B cell (primary cell): ENCODE measurements around the gene EPHA2. TPM values are rescaled to one million over a fixed set of nuclear protein-coding genes. Genes with fewer than 3 reads are reported as not detected.

Experiments
- ATAC-seq: fragments of 200-7000 bp; cut with Tn5 transposase; one replicate; pipeline ENCODE4 v1.10.0; 2021; ENCODE audit warnings: low read depth, mild to moderate bottlenecking, moderate number of reproducible peaks, moderate library complexity
- CTCF ChIA-PET: fragments of 350-600 bp; sonication (Branson Sonifier 250); formaldehyde crosslinking; loops from one replicate; lab custom pipeline; 2021; ENCODE audit warnings: antibody characterized with exemption, inconsistent platforms; lab: Charles Lee
- POLR2A ChIA-PET: fragments of 350-600 bp; sonication (Branson Sonifier 250); formaldehyde crosslinking; loops from one replicate; lab custom pipeline; 2021; ENCODE audit warnings: antibody characterized with exemption; lab: Charles Lee
- DNase-seq: peaks from one replicate; pipeline ENCODE4 v3.0.0; 2013
- H2AFZ ChIP-seq: 2 replicates; pipeline ENCODE4 v1.6.1; 2012; ENCODE audit warnings: mild to moderate bottlenecking, low read depth, low read length; ENCODE audit not compliant: insufficient read depth, poor library complexity, severe bottlenecking
- H3K27ac ChIP-seq, 2 donors: 1 replicate in 1 of 2; 2 replicates in 1 of 2; pipeline ENCODE4 v1.5.1; 2012 to 2013; ENCODE audit warnings: low read length in 2 of 2, mild to moderate bottlenecking in 2 of 2, moderate library complexity in 1 of 2
- H3K27me3 ChIP-seq, 4 experiments: fragments of 200-600 bp in 1 of 4; sonication (generic) in 1 of 4; replicated peaks in 1 of 4; 1 replicate in 2 of 4; 2 replicates in 2 of 4; pipeline versions ENCODE4 v1.6.1 to v1.7.0; 2013 to 2016; ENCODE audit warnings: low read length in 3 of 4, mild to moderate bottlenecking in 2 of 4, mixed read lengths in 1 of 4, moderate library complexity in 1 of 4; ENCODE audit not compliant: insufficient read depth in 4 of 4, control insufficient read depth in 3 of 4; ENCODE audit errors: control extremely low read depth in 1 of 4
- H3K36me3 ChIP-seq, 2 experiments: replicated peaks in 1 of 2; 1 replicate in 1 of 2; 2 replicates in 1 of 2; pipeline versions ENCODE4 v1.6.1 to v1.7.1; 2013; ENCODE audit warnings: low read length in 1 of 2; ENCODE audit not compliant: insufficient read depth in 2 of 2, control insufficient read depth in 1 of 2; ENCODE audit errors: control extremely low read depth in 1 of 2, extremely low read depth in 1 of 2
- H3K4me1 ChIP-seq, 2 donors: fragments of 200-600 bp in 1 of 2; sonication (generic) in 1 of 2; 1 replicate in 1 of 2; 2 replicates in 1 of 2; pipeline versions ENCODE4 v1.5.1 to v1.6.1; 2013 to 2017; ENCODE audit warnings: low read length in 2 of 2; ENCODE audit not compliant: control insufficient read depth in 2 of 2, insufficient read depth in 2 of 2
- H3K4me2 ChIP-seq: replicated peaks from 2 replicates; pipeline ENCODE3; 2012; ENCODE audit warnings: mild to moderate bottlenecking, low read depth, low read length; ENCODE audit not compliant: poor library complexity, severe bottlenecking
- H3K4me3 ChIP-seq, 5 experiments: fragments of 200-600 bp in 1 of 5; sonication (generic) in 1 of 5; 1 replicate in 3 of 5; 2 replicates in 2 of 5; pipeline versions ENCODE4 v1.5.1 to v1.7.0; 2011 to 2016; ENCODE audit warnings: low read length in 4 of 5, mild to moderate bottlenecking in 4 of 5, low read depth in 2 of 5, control low read depth in 1 of 5, moderate library complexity in 1 of 5; ENCODE audit not compliant: insufficient read depth in 1 of 5; ENCODE audit errors: control extremely low read depth in 1 of 5, extremely low read depth in 1 of 5
- H3K79me2 ChIP-seq: fragments of 200-600 bp; sonication (generic); one replicate; pipeline ENCODE4 v1.6.0; 2016; ENCODE audit warnings: low read length; ENCODE audit not compliant: control insufficient read depth, insufficient read depth
- H3K9ac ChIP-seq: fragments of 200-600 bp; sonication (generic); 2 replicates; pipeline ENCODE4 v1.6.1; 2017; ENCODE audit warnings: mild to moderate bottlenecking, low read length, moderate library complexity
- H3K9me3 ChIP-seq, 3 donors: one replicate each; pipeline versions ENCODE4 v1.6.1 to v1.7.1; 2013; ENCODE audit warnings: low read length in 2 of 3; ENCODE audit not compliant: control insufficient read depth in 2 of 3, insufficient read depth in 1 of 3; ENCODE audit errors: control extremely low read depth in 1 of 3
- H4K20me1 ChIP-seq: 2 replicates; pipeline ENCODE4 v1.6.0; 2012; ENCODE audit warnings: mild to moderate bottlenecking, low read length; ENCODE audit not compliant: insufficient read depth, control insufficient read depth, poor library complexity, severe bottlenecking
- H3K27ac Mint-ChIP-seq: one replicate; pipeline ENCODE4 v1.8.0; 2021; ENCODE audit warnings: mixed read lengths
- H3K27me3 Mint-ChIP-seq: one replicate; pipeline ENCODE4 v1.8.0; 2021; ENCODE audit warnings: mixed read lengths
- H3K4me1 Mint-ChIP-seq: one replicate; pipeline ENCODE4 v1.8.0; 2021; ENCODE audit warnings: mixed read lengths
- H3K4me3 Mint-ChIP-seq: one replicate; pipeline ENCODE4 v1.8.0; 2021; ENCODE audit warnings: mixed read lengths
- H3K9me3 Mint-ChIP-seq: one replicate; pipeline ENCODE4 v1.8.0; 2022; ENCODE audit warnings: mixed read lengths; ENCODE audit not compliant: insufficient read depth
- CTCF ChIP-seq: fragments of 200-600 bp; IDR thresholded peaks from one replicate; pipeline ENCODE4 v1.8.0; 2022; ENCODE audit warnings: antibody characterized with exemption, mild to moderate bottlenecking
- EZH2 ChIP-seq: IDR thresholded peaks from 2 replicates; pipeline ENCODE4 v1.6.1; 2012; ENCODE audit warnings: borderline replicate concordance, low read depth, mild to moderate bottlenecking, moderate library complexity, low read length; ENCODE audit not compliant: insufficient read depth, poor library complexity, severe bottlenecking
- WGBS: methylation state at CpG from one replicate; pipeline ENCODE4 v1.1.5; 2013; ENCODE audit warnings: missing lambda C conversion rate; ENCODE audit not compliant: insufficient coverage; 5-methylcytosine and 5-hydroxymethylcytosine counted together
- intact Hi-C: fragments of 100-400 bp; cut with micrococcal nuclease; formaldehyde crosslinking; loops from one replicate; pipeline ENCODE4 v1.10.0; 2022
- polyA plus RNA-seq: library from polyadenylated mRNA; depleted of rRNA; stranded (reverse); fragments of >200 nt; gene quantifications from 2 replicates; pipeline ENCODE4 v1.2.3, GENCODE V29; 2012
- total RNA-seq, 2 donors: library from RNA; stranded (reverse); fragments of 120-200 nt in 1 of 2; gene quantifications; 1 replicate in 1 of 2; 2 replicates in 1 of 2; pipeline versions ENCODE4 v1.2.3 to v1.2.4, GENCODE V29; 2013 to 2022

The EPHA2 gene
- total and polyA plus RNA-seq, 2 donors (not counting 1 experiment from before 2014, with no cell fraction given): 0.12 TPM; not detected in 1

- ATAC-seq (no peak), DNase-seq (no peak)
- Histone ChIP-seq H2AFZ (no peak overlapping the region), H3K4me3 (no peak overlapping the region), H3K27me3 (peaks cover 0 to 26% (median 9%) of the 10 kb centered on the region in 4 experiments), H3K9me3 (no peaks in the 10 kb centered on the region), H3K4me1 (peaks cover 5 to 7% of the 10 kb centered on the region in 2 donors), H3K27ac (no peak overlapping the region), H3K36me3 (no peaks in the 10 kb centered on the region), H3K4me2 (no peak overlapping the region), H3K79me2 (no peaks in the 10 kb centered on the region), H4K20me1 (no peaks in the 10 kb centered on the region), H3K9ac (no peak overlapping the region)
- H3K27me3 Mint-ChIP-seq: peaks cover 18% of the 10 kb centered on the region
- H3K9me3 Mint-ChIP-seq: no peaks in the 10 kb centered on the region
- WGBS: 56% methylated on average over 6 of the region's 6 CpGs
- POLR2A ChIA-PET: interaction anchor here (0.6 to 0.7 kb wide), 2 partner anchors 95 to 110 kb away, joined by 3 to 5 read pairs; no protein-coding TSS in a partner anchor
- no peak overlapping the region for H3K27ac Mint-ChIP-seq
- H3K4me3 Mint-ChIP-seq: no peak overlapping the region
- intact Hi-C loops: no loop called here
- H3K4me1 Mint-ChIP-seq: peaks cover 2% of the 10 kb centered on the region
- CTCF ChIA-PET: interaction anchor here (2.0 to 12.1 kb wide), 3 partner anchors 109 to 181 kb away, joined by 5 to 237 read pairs (median 12); partner anchors contain the start of gene FAM131C
- TF ChIP-seq EZH2 (no peak), CTCF (no peak)
These were observed 33.1 kb upstream of the EPHA2 start for GRCh38 chr1:16189003-16189402.

DNA sequence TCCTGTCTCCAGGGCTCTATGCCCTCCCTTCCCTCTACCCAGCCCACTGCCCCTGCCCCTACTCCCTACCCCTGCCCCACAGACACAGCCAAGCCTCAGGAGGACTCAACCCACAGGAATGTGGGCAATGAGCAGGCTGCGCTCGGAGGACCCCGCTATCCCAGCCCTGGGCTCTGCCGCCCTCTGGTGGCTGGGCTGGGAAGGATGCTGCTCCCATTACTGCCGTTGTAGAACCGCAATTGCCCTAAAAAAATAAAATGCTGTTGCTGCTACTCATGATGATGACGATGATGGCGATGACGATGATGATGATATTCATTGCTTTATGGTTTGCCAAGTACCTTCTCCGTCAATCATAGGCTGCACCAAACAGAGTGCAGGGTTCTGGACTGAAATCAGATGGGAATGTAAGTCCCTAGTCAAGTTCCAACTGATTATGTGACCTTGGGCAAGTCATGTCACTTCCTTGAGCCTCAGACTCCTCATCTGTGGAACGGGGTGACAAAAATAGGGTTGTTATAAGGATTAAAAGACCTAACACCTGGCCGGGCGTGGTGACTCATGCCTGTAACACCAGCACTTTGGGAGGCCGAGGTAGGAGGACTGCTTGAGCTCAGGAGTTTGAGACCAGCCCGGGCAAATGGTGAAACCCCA, 32.0 kb upstream of the EPHA2 start:
- H3K27me3 Mint-ChIP-seq: peaks cover 24% of the 10 kb centered on the region
- H3K9me3 ChIP-seq: no peaks in the 10 kb centered on the region
- 22% methylated on average over 14 of the region's 15 CpGs for WGBS
- ChIA-PET POLR2A (no interaction called here), CTCF (interaction anchor here (0.6 to 12.1 kb wide), 13 partner anchors 8 to 384 kb away, joined by 3 to 237 read pairs (median 4); partner anchors contain the start of gene FAM131C)
- H2AFZ ChIP-seq: peak overlapping the region; percentile 51
- H3K79me2 ChIP-seq: no peaks in the 10 kb centered on the region
- H4K20me1 ChIP-seq: no peaks in the 10 kb centered on the region
- DNase-seq (peak; percentile 81), ATAC-seq (peak; percentile 88)
- no peaks in the 10 kb centered on the region for H3K9me3 Mint-ChIP-seq
- no peak overlapping the region for H3K27ac ChIP-seq
- peaks cover 5 to 7% of the 10 kb centered on the region in 2 donors for H3K4me1 ChIP-seq
- TF ChIP-seq CTCF: peak; percentile 95
- no peak for TF ChIP-seq EZH2
- H3K4me2 ChIP-seq: peak overlapping the region; percentile 32
- peaks cover 2% of the 10 kb centered on the region for H3K4me1 Mint-ChIP-seq
- H3K27ac Mint-ChIP-seq: no peak overlapping the region
- intact Hi-C loops: loop anchor here (1.0 kb wide), 4 partner anchors 56 to 396 kb away; no protein-coding TSS in a partner anchor
- no peak overlapping the region for H3K9ac ChIP-seq
- no peaks in the 10 kb centered on the region for H3K36me3 ChIP-seq
- H3K27me3 ChIP-seq: peaks cover 0 to 26% (median 9%) of the 10 kb centered on the region in 4 experiments
- no peak overlapping the region for H3K4me3 Mint-ChIP-seq
- H3K4me3 ChIP-seq: no peak overlapping the region
